T-helper 1 cell (primary cell): ENCODE measurements around the gene SPEF2.
"Not testable (repeated sequence)": the region's sequence is repeated elsewhere in the genome, so short reads cannot be mapped to it uniquely, and the experiment has no call there.

Experiments used
- DNase-seq, 5 donors: peaks; one replicate each; pipeline ENCODE4 v3.0.0-alpha.2; 2012 to 2020

Gene SPEF2

GRCh38 chr5:35656721-35657120 lies 39.1 kb downstream of the SPEF2 start:
- no peak for DNase-seq

- DNase-seq, result no peak
Measured at GRCh38 chr5:35657877-35658276, 40.2 kb downstream of the SPEF2 start.

GRCh38 chr5:35659556-35659955 lies 41.9 kb downstream of the SPEF2 start:
- DNase-seq, result no peak

GRCh38 chr5:35660451-35660850 lies 42.8 kb downstream of the SPEF2 start:
- no peak for DNase-seq

- DNase-seq, result no peak
Measured at GRCh38 chr5:35664584-35664983, 46.9 kb downstream of the SPEF2 start.

- DNase-seq, result no peak
Measured at GRCh38 chr5:35665096-35665495, 47.4 kb downstream of the SPEF2 start.

- DNase-seq, result peak in 1 of 5 donors; percentile 24
Measured at GRCh38 chr5:35668319-35668718, 50.7 kb downstream of the SPEF2 start.

- DNase-seq, result no peak
Measured at GRCh38 chr5:35668794-35669193, 51.1 kb downstream of the SPEF2 start.

- DNase-seq, result peak in 1 of 5 donors; percentile 70
Measured at GRCh38 chr5:35671541-35672295, 54.1 kb downstream of the SPEF2 start.

GRCh38 chr5:35672296-35672655 lies 54.6 kb downstream of the SPEF2 start:
- not testable (repeated sequence) for DNase-seq

GRCh38 chr5:35672995-35673394 lies 55.3 kb downstream of the SPEF2 start:
- peak in 2 of 5 donors; percentile 5 to 55 for DNase-seq

GRCh38 chr5:35674049-35674448 lies 56.4 kb downstream of the SPEF2 start:
- no peak for DNase-seq

- no peak for DNase-seq
Measured at GRCh38 chr5:35675392-35675791, 57.7 kb downstream of the SPEF2 start.

GRCh38 chr5:35677878-35678277 lies 60.2 kb downstream of the SPEF2 start:
- no peak for DNase-seq

- DNase-seq, result no peak
Measured at GRCh38 chr5:35678661-35679060, 61.0 kb downstream of the SPEF2 start.

- no peak for DNase-seq
Measured at GRCh38 chr5:35679357-35679756, 61.7 kb downstream of the SPEF2 start.

- DNase-seq, result no peak
Measured at GRCh38 chr5:35681911-35682310, 64.2 kb downstream of the SPEF2 start.

GRCh38 chr5:35683466-35683865 lies 65.8 kb downstream of the SPEF2 start:
- DNase-seq, result no peak

GRCh38 chr5:35685161-35685560 lies 67.5 kb downstream of the SPEF2 start:
- DNase-seq, result no peak

GRCh38 chr5:35687961-35688360 lies 70.3 kb downstream of the SPEF2 start:
- no peak for DNase-seq

GRCh38 chr5:35694481-35694880 lies 76.8 kb downstream of the SPEF2 start:
- no peak for DNase-seq

- no peak for DNase-seq
Measured at GRCh38 chr5:35698047-35698808, 80.6 kb downstream of the SPEF2 start.

- DNase-seq, result no peak
Measured at GRCh38 chr5:35707659-35708058, 90.0 kb downstream of the SPEF2 start.

- no peak for DNase-seq
Measured at GRCh38 chr5:35709688-35710087, 92.0 kb downstream of the SPEF2 start.
